ENCODE measurements around the gene KIF20B.

DNA sequence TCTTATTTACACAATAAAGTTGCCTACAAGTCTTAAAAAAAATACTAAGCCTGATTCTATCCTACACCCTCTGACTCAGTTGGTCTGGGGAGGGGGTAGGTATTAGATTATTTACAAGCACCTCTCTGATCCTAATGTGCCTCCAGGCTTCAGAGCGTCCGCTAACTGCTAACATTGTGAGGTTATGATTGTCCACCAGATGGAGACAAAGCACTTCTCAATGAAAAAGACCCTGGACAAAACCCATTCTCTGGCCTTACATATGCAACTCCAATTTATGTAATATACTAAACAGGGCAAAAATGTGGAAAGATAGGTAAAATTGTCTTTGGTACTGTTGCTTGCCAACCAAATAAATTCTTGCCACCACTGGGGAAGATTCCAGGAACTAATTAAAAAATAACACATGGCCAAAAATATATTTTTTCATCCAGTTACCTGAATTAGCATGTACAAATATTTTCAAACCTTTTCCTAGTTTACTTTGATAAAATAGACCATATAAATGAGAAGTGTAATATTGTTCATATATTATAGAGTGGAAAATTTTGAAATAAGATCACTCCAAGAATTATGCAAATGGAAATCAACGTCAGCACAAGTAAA is 92.4 kb downstream of the KIF20B start:
- TF ChIP-seq, protein P1, sequence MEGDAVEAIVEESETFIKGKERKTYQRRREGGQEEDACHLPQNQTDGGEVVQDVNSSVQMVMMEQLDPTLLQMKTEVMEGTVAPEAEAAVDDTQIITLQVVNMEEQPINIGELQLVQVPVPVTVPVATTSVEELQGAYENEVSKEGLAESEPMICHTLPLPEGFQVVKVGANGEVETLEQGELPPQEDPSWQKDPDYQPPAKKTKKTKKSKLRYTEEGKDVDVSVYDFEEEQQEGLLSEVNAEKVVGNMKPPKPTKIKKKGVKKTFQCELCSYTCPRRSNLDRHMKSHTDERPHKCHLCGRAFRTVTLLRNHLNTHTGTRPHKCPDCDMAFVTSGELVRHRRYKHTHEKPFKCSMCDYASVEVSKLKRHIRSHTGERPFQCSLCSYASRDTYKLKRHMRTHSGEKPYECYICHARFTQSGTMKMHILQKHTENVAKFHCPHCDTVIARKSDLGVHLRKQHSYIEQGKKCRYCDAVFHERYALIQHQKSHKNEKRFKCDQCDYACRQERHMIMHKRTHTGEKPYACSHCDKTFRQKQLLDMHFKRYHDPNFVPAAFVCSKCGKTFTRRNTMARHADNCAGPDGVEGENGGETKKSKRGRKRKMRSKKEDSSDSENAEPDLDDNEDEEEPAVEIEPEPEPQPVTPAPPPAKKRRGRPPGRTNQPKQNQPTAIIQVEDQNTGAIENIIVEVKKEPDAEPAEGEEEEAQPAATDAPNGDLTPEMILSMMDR (IDR thresholded peaks at IDR 0.05; ENCODE audit: insufficient read depth, low read length, poor library complexity, severe bottlenecking): peak; percentile 60
- no peak for TF ChIP-seq EZH2phosphoT487 (conservative IDR thresholded peaks at IDR 0.05; ENCODE audit: low read length)
